NCI-H2081 (cell line): ENCODE measurements around the gene AARS2.

Experiments
- DNase-seq, 2 experiments: peaks; one replicate each; lab custom pipeline; 2025; lab: John Stamatoyannopoulos, UW

AARS2 gene

GRCh38 chr6:44262467-44263353 is 50.4 kb downstream of the AARS2 start:
- no peak for DNase-seq

GRCh38 chr6:44261581-44261980 is 51.6 kb downstream of the AARS2 start:
- DNase-seq: no peak

GRCh38 chr6:44260451-44261297 is 52.5 kb downstream of the AARS2 start:
- no peak for DNase-seq

GRCh38 chr6:44260011-44260410 is 53.1 kb downstream of the AARS2 start:
- no peak for DNase-seq

- DNase-seq: no peak
Measured at GRCh38 chr6:44258921-44259320, 54.2 kb downstream of the AARS2 start.

- DNase-seq: no peak
Measured at GRCh38 chr6:44258325-44258863, 54.8 kb downstream of the AARS2 start.

GRCh38 chr6:44257753-44258324 is 55.3 kb downstream of the AARS2 start:
- no peak for DNase-seq

- DNase-seq: peak; percentile 52 to 84
Measured at GRCh38 chr6:44257025-44257752, 56.0 kb downstream of the AARS2 start, which contains the start of gene SLC35B2. TSS of gene SLC35B2 (minus strand) at chr6:44257528. CDS start at chr6:44257410, 118 bp downstream.

- peak in 1 of 2 experiments; percentile 25 for DNase-seq
Measured at GRCh38 chr6:44256775-44257024, 56.4 kb downstream of the AARS2 start.

- DNase-seq: no peak
Measured at GRCh38 chr6:44255871-44256774, 57.0 kb downstream of the AARS2 start.

GRCh38 chr6:44255105-44255808 is 57.9 kb downstream of the AARS2 start:
- no peak for DNase-seq

- DNase-seq: no peak
Measured at GRCh38 chr6:44254191-44255104, 58.7 kb downstream of the AARS2 start.

GRCh38 chr6:44253307-44254101 is 59.6 kb downstream of the AARS2 start:
- peak; percentile 23 to 25 for DNase-seq

GRCh38 chr6:44251576-44252524 is 61.3 kb downstream of the AARS2 start:
- no peak for DNase-seq

GRCh38 chr6:44250718-44251123 is 62.4 kb downstream of the AARS2 start:
- DNase-seq: no peak

GRCh38 chr6:44250067-44250717 is 63.0 kb downstream of the AARS2 start:
- DNase-seq: no peak
